AG08396 (cell line): ENCODE data around the gene RAD51B.

ENCODE experiments used
- DNase-seq: peaks from one replicate; pipeline ENCODE4 v3.0.0; 2012; ENCODE audit warnings: low spot score, mixed read lengths

Gene RAD51B

DNA sequence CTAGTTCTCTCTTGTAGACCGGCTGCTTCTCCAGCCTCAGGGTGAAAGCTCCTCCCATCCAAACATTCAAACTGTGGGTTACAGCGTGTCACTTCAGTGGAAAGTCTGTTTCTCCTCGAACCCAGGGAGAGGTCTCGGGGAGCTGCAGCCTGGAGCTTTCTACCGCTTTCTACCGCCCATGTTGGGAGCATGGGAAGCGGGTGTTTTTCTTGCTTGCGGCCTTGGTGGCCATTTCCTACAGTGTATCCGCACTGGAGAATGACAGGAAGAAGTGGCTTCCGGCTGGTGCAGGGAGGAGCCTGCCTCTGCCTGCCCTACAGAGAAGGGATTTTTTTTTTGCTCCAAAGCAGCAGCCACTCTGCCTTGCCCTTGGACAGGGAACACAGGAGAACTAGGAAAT lies 952.1 kb downstream of the RAD51B start:
- no peak for DNase-seq

DNA sequence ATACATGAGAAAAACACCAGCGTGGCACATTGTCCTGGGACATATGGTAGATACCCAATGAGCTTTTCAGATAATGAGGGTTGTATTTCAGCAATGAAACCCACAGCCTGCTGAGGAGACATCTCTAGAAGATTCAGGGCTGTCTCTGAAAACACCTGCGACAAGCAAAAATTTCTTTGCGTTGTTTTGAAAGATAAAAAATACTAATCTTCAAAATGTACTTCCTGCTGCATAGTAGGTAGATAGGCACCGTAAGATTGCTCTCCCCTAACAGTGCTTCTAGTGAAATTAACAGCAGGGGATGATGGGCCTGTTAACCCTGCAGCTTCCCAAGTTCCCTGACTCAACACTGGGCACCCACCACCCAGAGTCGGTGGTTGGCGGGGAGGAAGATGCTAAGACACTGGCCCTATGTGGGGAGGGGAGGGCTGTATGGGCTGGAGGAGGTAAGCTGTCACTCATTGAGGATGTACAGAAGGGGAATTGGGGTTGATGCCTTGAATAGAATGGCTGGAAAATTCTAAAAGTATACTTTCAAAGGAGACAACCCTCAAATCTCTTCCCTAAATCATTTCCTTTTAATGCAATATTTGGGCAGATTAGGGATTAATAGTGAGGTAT lies 953.3 kb downstream of the RAD51B start:
- DNase-seq = no peak

DNA sequence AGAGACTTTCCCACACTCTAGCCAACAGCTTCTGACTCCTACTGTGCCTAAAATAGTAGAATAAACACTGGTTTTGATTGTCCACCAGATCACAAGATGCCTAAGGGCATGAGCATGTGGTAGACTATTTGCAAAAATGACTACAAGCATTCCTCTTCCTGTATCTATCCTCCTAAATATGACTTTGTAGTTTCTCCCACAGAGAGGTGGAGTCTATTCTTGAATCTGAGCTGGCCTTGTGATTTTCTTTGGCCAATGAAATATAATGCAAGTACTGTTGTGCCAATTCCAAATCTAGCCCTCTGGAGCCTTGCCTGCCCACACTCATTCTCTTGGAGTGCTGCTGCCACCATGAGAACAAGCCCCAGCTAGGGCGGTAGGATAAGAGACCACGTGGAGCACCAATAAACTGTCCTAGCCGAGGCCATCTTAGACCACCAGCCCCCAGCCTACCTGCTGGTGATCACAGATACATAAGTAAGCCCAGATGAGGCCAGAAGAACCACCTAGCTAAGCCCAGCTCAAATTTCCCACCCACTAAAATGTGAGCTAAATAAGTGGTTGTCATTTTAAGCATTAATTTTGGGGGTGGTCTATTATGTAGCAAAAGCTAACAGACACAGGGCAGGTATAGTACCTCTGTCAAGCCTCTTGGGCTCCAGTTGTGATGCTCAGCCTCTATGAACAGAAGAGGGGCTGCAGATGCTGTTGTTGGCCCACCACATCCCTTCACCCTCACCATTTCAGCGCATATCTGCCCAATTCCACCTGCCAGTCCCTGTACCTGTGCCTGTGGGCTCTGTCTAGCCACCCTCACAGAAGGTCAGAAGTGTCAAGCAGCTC lies 955.4 kb downstream of the RAD51B start:
- DNase-seq = no peak

DNA sequence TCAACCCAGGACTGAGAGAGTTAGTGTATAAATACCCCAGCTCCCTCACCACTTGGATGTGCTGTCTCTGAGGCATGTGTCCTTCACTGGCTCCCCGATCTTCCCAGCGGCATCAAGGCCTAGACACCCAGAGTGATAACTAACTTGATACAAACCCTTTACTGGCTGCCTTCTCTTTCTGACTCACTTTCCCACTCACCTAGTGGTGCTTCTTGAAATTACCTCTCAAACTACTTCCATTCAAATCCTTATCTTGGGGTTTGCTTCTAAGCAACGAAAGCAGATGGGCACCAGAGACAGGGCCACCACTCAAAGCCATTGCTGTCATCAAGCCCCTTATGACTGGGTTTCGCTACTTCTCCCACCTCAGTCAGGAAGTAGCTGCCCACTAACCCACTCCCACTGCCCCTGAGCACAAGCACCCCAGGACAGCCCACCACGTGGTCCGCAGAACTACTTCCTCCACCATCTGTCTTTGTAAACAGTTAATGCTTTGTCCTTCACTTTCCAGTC lies 956.1 kb downstream of the RAD51B start:
- DNase-seq = no peak

DNA sequence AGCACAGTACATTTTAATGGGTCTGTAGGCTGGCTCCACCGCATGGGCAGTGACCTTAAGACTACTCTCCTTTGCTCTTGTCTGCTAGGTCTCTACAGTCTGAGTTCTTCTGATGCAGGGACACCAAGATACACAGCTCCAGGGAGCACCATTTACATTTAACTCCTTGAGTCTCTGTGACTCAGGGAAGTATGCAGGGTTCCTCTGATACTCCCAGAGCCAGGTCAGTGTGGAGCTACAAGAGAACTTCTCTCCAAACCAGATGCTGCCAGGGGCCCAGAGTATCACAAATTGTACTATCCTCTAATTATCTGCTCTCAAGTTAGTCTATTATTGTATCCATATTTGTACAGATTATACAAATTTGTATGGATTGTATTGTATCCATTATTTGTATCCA lies 958.1 kb downstream of the RAD51B start:
- no peak for DNase-seq
